ENCODE measurements around the gene AVPR1A.
A peak's percentile ranks its signal among the peaks of the same experiment; 100 is the strongest.
"Not testable (repeated sequence)": the region's sequence is repeated elsewhere in the genome, so short reads cannot be mapped to it uniquely, and the experiment has no call there.

AVPR1A gene

DNA sequence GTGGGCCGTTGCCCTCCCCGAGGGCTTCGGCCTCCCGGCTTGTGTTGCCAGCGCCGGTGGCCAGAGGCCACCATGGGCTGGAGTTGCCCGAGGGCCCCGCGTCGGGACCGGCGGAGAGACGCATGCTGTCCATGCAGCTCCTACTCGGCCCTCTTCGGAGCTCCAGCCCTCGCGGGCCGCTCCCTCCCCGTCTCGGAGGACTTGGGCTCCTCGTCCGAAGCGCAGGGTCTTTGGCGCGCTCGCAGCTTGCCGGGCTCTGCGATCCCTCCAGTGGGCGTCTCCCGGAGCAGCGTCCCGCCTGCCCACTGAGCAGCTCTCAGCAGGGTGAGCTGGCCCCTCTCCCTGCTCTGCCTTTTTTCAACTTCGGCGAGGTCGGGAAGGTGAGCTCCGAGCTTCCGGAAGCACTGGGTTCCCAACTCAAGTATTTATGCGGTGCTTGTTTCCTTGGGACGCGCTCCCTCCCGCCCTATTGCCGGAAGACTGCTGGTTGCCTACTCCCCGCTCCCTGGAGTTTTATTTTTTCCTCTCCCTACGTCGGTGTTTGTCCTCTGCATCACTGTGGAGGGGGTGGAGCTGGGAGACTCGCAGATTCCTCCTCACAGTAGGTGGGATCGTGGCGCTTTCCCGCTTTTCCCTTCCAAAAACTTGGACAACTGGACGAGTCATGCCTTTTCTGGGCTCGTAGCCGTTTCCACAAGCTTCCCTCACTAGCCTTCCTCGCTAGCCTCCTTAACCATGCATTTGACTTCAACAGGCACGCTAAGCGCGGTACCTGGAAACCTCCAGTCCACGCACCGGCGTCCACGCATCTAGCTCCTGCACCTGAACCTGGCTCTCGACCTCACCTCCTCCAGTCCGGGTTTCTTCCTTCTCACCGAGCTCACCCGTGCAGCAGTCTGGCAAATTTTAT, at the start of gene AVPR1A:
Gene AVPR1A, minus strand, starts transcription at position 489 of the 910 bp plus-strand sequence. Its CDS starts 365 bp downstream, at position 124.
- DNase-seq, result no peak

DNA sequence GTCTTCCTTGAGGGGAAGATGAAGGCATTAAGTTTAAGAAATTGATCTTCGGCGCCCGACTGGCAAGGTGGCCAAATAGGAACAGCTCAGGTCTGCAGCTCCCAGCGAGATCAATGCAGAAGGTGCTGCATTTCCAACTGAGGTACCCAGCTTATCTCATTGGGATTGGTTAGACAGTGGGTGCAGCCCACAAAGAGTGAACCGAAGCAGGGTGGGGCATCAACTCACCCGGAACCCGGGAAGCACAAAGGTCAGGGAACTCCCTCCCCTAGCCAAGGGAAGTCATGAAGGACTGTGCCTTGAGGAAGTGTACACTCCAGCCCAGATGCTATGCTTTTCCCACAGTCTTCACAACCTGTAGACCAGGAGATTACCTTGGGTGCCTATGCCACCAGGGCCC, 45.2 kb upstream of the AVPR1A start:
- DNase-seq, result no peak

DNA sequence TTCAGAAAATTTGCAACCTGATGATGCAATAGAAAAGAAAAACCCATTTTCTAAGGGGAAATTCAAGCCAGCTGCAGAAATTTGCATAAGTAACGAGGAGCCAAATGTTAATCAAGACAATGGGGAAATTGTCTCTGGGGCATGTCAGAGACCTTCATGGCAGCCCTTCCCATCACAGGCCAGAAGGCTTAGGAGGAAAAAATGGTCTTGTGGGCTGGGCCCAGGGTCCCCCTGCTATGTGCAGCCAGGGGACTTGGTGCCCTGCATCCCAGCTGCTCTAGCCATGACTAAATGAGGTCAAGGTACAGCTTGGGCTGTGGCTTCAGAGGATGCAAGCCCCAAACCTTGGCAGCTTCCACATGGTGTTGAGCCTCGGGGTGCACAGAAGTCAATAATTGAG, 28.2 kb upstream of the AVPR1A start:
- no peak for DNase-seq

DNA sequence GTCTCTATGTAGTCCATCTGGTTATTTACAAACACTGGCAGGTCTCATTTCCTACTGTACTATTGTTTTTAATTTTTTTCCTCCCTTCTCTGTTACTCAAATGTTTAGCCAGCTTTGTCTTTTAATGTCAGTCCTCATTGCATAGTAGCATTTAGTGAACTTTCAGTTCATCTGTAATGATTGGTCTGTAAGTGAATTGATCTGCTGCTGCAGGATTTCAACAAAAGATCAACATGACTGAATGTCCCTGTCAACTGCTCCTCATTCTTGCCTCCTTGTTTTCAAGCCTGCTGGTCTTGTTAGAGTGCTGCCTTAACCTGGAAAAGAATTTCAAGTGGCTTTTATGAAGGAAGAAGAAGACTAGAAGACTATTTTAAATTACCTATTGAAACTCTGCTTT, 19.3 kb upstream of the AVPR1A start:
- no peak for DNase-seq

DNA sequence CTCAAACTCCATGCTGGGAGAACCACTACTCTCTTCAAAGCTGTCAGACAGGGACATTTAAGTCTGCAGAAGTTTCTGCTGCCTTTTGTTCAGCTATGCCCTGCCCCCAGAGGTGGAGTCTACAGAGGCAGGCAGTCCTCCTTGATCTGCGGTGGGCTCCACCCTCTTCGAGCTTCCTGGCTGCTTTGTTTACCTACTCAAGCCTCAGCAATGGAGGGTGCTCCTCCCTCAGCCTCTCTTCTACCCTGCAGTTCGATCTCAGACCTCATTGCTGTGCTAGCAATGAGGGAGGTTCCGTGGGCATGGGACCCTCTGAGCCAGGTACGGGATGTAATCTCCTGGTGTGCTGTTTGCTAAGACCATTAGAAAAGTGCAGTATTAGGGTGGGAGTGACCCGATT, 16.7 kb upstream of the AVPR1A start:
- DNase-seq, result not testable (repeated sequence)

DNA sequence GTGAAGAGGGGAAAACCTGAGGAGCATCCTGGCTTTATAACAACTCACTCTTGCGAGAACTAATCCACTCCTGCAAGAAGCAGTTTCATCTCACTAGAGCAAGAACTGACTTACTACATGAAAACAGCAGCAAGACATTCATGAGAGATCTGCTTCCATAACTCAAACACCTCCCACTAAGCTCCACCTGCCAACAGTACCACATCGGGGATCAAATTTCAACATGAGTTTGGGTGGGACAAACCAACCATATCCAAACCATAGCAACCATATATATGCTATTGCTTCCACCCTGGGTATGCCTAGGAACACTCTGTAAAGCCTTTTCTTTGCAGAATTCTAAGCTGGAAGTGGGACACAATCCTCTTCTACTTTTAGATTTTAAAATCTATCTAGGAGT, 13.9 kb upstream of the AVPR1A start:
- DNase-seq, result no peak

DNA sequence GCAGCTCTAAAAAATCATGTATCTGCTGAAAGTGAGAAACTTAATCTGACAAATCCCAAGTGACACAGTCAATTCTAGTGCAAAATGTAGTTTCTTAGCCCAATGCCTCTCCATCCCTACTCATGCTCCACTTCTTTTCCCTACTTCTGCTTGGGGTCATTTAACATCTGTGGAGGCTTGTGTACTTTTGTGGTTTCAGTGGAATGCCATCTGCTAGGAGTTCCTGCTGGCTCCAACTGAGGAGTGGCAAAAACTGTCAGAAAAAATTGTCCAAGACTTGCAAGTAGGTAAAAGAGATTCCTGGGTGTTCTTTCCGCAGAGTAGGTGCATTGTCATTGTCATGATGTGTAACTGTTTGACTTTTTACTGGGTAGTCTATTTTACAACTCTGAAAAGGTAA, 12.5 kb upstream of the AVPR1A start:
- DNase-seq, result no peak

DNA sequence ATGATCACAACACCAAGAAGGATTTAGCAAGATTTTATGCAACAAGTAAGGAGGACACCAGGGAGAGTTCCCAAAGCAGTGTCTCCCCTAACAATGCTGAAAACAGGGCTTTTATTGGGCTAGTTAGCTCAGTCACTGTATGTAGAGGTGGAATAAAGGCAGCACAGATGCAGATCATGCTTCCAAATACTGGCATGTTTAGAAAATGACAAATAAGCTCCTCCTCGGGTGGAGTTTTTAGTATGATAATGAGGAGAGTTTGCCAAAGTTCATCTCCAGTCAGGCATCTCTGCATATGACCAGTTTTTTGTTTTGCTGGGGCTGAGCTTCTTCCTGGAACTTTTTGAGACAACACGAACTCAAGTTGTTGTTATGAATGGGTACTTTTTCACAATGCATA, 4.4 kb upstream of the AVPR1A start:
- DNase-seq, result no peak

DNA sequence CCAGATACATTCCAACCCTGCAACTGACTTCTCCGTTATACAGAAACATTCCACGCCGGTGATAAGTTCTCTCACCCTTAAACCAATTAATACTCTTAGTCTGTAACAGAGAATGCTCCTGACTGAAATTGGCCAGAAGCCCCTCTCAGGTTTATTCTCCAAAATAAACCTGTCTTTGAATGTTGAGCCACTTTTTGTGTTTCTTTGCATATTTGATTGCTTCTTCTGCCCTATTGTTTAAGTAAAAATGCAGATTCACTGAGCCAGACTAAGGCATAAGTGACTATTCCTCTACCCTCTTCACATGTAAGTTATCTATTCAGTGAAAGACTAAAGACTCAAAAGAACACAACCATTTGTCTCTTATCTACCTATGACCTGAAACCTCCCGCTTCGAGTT, 3.6 kb upstream of the AVPR1A start:
- no peak for DNase-seq

DNA sequence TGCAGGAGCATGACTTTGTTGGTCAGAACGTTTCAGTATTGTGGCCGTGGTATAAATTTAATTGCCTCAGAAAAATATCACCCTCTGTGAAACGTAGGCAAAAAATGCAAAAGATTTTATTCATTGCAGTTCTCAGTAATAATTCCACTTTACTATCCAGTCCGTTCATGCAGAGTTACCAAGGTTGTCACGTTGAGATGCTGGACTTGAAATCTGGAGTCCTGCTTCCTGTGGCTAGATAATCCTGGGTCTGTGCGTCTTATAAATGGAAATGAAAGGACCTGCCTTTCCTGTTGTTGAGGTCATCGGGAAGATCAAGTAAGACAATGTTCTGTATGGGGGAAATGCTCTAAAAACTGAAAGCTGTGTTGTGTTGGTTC, 1.3 kb upstream of the AVPR1A start:
- no peak for DNase-seq

DNA sequence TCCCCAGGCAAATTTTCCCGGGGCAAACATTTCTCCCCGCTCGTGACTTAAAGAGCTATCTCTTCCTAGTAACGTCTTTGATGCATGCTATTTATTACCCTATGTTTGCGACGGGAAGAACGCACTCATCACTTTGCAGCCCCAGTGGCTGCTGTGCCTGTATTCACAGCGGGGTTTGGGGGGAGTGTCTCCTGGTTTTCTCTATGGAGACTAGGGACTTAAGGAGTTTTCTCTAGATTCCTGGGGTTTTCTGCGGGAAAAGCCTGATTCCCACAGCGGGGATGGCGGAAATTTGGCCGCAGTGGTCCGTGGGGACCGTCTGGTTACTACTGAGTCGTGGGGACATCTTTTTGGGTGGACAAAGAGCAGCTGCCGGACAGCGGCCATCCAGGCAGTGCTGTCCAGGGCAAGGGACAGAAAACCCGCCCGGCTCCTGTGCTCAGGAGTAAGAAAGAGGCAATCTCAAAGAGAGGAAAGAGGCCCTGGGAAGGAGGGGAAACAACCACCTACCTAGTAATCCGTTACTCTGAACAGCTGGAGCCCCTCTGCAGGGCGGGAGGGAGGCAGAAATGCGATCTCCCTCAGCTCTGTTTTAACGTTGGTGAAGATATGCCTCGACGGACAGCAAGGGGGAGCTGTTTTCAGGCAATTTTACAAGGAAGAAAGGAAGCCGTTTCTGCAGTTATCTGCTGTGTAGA, 771 bp upstream of the AVPR1A start:
- peak; percentile 36 for DNase-seq

DNA sequence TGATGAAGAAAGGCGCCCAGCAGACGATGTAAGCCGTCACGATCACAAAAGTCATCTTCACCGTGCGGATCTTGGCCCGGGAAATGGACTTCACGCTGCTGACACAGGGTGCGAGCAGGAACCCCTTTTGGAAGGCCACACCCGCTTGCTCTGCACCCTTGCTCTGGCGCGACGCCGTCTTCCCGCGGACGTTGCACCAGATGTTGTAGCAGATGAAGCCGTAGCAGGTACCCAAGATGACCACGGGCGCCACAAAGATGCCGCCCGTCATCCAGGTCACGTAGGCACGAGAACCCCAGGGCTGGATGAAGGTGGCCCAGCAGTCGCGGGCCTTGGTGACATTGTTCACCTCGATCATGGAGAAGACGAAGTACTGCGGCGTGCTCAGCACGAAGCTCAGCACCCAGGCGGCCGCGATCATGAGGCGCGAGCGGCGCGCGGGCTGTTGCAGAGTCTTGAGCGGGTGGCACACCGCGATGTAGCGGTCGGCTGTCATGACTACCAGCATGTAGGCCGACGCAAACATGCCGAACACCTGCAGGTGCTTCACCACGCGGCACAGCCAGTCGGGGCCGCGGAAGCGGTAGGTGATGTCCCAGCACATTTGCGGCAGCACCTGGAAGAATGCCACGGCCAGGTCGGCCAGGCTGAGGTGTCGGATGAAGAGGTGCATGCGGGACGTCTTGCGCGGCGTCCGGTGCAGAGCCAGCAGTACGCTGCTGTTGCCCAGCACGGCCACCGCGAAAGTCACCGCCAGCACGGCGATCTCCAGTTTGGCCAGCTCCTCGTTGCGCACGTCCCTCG, 890 bp downstream of the AVPR1A start:
- no peak for DNase-seq

DNA sequence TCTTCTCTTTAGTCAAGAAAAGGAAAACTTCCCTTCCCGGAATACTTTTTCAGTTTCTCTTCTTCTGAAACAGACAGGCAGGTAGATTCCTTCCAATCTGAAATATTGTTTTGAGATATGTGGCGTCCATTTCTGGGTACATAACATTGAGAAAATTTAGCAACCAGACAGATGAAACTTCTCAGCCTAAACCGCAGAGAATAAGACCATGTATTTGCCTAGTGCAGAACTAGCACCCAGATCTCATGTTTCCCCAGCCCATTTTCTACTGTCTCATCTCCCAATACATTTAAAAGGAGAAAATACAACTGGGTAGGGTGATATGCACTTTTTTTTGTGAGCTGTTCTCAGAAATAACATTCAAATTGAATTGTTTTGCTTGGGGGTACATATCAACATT, 6.4 kb downstream of the AVPR1A start:
- no peak for DNase-seq

DNA sequence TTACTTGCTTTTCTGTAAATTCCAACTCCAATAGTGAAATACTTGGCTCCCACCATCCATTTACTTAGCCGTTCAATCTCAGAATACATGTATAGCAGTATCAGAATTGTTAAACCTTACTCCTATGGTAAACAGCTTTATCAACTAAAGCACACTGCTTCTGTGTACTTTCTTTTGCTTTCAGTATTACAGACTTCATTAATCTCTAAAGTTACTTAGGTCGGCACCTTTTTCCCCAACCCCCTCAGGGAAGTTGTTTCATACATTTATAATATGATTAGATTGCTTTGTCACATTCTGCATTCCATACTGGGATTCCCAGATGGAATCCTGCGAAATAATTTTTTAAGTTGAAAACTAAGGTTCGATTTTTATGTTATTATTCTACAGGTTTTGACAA, 12.5 kb downstream of the AVPR1A start:
- DNase-seq, result no peak

DNA sequence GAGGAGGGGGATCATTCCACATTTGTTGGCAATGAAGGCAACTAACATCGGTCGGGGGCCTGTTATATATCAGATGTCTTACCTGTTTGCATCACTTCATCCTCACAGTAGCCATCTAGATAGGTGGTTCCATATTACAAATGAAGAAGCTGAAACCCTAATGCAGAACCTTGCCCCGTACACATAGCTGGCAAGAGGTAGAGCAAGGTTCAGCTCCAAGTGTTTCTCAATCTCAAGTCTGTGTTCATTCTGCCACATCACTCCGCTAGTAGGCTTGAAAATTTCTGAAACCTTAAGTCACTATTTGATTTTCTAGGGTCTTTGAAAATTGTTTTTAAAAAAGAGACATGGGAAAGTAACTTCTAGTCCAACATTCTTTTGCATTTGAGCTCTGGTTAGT, 17.0 kb downstream of the AVPR1A start:
- DNase-seq, result no peak

DNA sequence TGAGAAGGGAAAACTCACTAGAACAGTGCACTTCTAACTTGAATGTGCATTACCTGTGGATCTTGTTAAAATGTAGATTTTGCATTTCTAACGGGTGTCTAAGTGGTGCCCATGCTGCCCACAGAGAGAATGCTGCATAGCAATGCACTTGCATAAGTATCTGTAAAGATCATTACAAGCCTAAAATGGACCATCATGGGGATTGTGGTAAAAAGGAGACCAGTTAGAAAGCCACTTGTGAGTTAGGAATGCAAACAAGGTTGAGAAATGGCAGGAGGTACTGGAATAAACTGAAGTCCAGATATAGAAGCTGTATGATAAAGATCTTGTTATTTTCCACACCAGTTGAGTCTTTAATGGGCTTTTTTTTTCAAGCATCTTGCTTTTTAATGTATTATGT, 18.8 kb downstream of the AVPR1A start:
- no peak for DNase-seq

DNA sequence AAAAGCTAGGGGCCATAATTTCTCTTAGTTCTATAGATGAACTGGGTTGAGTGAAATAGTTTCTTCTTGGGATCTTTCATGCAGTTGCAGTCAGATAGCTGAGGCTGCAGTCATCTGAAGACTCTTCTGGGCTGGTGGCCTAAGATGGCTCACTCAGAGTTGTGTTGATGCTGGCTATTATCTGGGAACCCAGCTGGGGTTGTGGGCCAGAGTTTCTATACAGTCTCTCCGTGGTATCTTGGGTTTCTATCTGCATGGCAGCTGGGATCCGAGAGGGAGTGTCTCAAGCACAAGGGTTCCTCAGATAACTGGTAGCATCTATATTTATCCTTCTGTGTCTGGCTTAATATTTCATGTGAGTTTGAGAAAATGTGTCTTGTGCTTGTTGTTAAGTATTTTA, 21.1 kb downstream of the AVPR1A start:
- no peak for DNase-seq

DNA sequence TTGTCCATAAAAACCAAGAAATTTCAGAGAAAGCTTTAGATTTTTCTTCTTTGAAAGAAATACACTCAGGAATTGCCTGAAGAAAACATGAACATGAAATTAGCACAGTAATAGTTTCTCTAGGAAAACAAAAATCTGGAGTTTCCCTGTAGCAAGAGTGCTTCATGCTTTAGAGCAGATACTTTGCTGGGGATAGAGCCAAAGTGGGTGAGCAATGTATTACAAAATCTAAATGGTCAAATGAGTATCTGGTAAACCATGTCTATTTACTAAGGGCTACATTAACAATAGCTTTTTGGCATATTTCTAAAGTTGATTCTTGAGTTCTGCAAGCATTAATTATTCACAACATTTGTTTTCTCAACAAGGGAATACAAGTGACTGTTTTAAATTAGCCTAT, 26.2 kb downstream of the AVPR1A start:
- DNase-seq, result no peak

DNA sequence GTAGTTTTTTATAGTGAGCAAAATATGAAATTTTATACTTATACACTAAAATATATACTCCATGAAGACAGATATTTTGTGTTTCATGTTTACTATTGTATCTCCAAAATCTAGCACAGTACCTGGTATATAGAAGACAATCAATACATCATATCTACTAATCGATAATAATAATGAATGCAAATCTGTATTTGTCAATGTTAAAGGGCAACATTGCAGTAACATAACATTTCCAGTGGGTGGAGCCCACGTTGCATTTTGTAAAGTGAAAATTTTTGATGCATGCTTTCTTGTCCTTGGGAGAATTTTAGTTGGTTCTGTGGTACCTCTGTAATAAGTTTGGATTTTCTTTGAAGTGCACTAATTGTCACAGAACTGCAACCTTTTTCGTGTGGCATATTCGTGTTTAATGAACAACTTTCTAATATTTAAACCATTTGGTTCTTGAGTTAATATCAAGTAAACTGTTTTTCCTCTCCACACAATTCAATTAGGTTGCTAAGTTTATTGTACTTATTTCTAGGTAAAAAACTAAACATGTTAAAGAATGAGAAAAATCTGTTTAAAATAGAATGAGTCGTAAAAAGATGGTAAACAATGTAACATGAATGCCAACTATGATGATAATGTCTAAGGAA, 47.4 kb downstream of the AVPR1A start:
- DNase-seq, result no peak

DNA sequence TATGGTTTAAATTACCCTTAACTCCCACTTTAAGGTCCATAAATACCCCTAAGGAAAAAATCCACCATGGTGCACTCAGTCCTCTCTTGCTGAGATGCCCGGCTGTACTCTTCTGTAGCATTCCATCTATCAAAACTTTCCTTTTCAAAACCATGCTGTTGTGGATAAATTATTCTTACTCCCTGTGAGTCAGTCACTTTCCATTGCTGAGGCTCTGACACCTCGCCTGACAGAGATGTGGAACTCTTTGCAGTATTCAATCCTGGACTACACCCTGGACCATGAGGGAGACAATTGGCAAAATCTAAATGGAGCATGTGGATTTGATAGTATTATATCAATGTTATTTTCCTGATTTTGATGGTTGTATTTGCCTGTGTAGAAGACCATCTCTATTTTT, 49.1 kb downstream of the AVPR1A start:
- DNase-seq, result no peak

DNA sequence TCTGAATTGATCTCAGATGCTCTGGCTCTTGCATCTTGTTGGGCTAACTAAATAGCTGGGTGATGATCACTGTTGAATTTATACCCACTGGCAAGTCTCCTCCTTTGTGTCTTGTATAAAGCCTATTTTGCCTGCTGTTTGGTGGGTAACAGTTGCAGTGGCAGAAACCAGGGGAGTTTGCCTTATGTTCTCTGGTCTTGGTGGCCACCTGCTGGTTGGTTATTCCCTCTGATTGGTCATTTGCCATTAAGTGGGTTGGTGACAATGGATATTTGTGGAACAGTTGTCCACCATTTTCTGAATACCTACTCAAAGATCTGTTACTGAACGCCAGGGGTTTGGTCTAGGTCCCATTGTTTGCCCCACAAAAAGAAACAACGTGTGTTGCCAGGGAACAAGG, 52.1 kb downstream of the AVPR1A start:
- no peak for DNase-seq

DNA sequence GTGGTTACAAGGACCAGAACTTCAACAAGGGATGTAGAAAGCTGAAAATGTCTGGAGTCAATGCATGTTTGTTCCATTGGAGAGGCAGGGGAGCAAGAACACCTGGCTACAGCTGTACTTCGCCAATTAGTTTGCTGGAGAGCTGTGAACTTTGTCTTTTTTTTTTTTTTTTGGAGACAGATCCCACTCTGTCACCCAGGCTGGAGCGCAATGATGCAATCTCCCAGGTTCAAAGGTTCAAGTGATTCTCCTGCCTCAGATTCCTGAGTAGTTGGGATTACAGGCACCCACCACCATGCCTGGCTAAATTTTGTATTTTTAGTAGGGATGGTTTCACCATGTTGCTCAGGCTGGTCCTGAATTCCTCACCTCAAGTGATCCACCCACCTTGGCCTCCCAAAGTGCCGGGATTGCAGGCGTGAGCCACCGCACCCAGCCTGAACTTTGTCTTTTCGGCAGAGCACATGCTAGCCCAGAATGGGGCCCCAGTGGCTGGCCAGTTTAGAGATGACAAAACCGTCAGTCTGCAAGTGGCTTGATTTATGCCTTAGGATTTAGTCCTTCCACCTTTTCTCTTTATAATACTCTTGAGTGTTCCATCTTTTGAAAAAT, 55.5 kb downstream of the AVPR1A start:
- DNase-seq, result no peak

DNA sequence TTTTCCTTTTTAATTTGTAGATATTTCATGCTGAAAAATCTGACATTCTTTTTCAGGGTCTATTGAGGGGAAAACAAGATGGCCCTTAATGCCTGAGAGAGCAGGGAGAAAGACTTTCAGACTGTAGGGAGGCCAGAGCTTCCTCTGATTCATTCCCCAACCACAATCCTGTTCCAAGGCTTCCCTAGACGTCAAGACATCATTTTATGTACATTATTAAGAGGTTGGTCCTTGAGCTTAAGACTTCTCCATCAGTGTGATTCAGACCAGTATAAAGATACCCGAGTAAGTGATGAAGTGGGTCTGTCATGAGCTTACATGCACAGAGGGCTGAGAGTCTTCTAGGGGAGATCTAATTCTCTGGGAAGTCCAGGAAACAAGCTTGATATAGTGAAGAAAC, 57.3 kb downstream of the AVPR1A start:
- no peak for DNase-seq

All from midbrain (tissue), 1 donor.